IPS DF 6.9 (cell line): ENCODE results near the gene CCDC177.
"Not testable (repeated sequence)": the region's sequence is repeated elsewhere in the genome, so short reads cannot be mapped to it uniquely, and the experiment has no call there.

ENCODE experiments used
- DNase-seq: peaks from one replicate; pipeline ENCODE4 v3.0.0-alpha.2; 2013; ENCODE audit warnings: low read depth, low spot score
- H3K27ac ChIP-seq: one replicate; pipeline ENCODE4 v1.5.1; 2013; ENCODE audit warnings: low read length, control low read depth
- H3K27me3 ChIP-seq: 2 replicates; pipeline ENCODE4 v1.6.1; 2013; ENCODE audit warnings: mild to moderate bottlenecking, low read length; ENCODE audit not compliant: control insufficient read depth, insufficient read depth
- H3K36me3 ChIP-seq: 2 replicates; pipeline ENCODE4 v1.6.1; 2013; ENCODE audit warnings: low read length; ENCODE audit not compliant: control insufficient read depth, insufficient read depth
- H3K4me1 ChIP-seq: 2 replicates; pipeline ENCODE4 v1.6.1; 2013; ENCODE audit warnings: low read length; ENCODE audit not compliant: control insufficient read depth, insufficient read depth
- H3K4me3 ChIP-seq: 2 replicates; pipeline ENCODE4 v1.5.1; 2013; ENCODE audit warnings: mild to moderate bottlenecking, low read length
- H3K9me3 ChIP-seq: 2 replicates; pipeline ENCODE4 v1.6.1; 2013; ENCODE audit warnings: low read length, inconsistent platforms; ENCODE audit not compliant: control insufficient read depth, insufficient read depth
- WGBS: extraction: QIAGEN DNeasy Blood & Tissue Kit; methylation state at CpG from one replicate; pipeline ENCODE4 v1.1.7; 2013; ENCODE audit warnings: mixed read lengths, missing lambda C conversion rate; ENCODE audit not compliant: insufficient read length, insufficient coverage; 5-methylcytosine and 5-hydroxymethylcytosine counted together

The CCDC177 gene

GRCh38 chr14:69599431-69599830 is 24.8 kb upstream of the CCDC177 start:
- no CpG with 5 or more reads among the region's 5 CpGs for WGBS
- H3K36me3 ChIP-seq, H3K4me3 ChIP-seq, H3K27ac ChIP-seq, H3K27me3 ChIP-seq, H3K9me3 ChIP-seq, DNase-seq, H3K4me1 ChIP-seq: not testable (repeated sequence)

GRCh38 chr14:69595336-69595735 is 20.7 kb upstream of the CCDC177 start:
- no peaks in the 10 kb centered on the region for H3K36me3 ChIP-seq
- H3K4me1 ChIP-seq, result no peaks in the 10 kb centered on the region
- WGBS, result no CpG with 5 or more reads among the region's 5 CpGs
- no peaks in the 10 kb centered on the region for H3K9me3 ChIP-seq
- H3K27me3 ChIP-seq, result no peaks in the 10 kb centered on the region
- no peak for DNase-seq
- no peak overlapping the region for H3K27ac ChIP-seq
- H3K4me3 ChIP-seq, result no peak overlapping the region

- Histone ChIP-seq H3K27ac (no peak overlapping the region), H3K4me1 (no peaks in the 10 kb centered on the region), H3K27me3 (no peaks in the 10 kb centered on the region), H3K4me3 (no peak overlapping the region), H3K9me3 (no peaks in the 10 kb centered on the region), H3K36me3 (no peaks in the 10 kb centered on the region)
- DNase-seq, result no peak
- no CpG with 5 or more reads among the region's 6 CpGs for WGBS
These were observed 20.2 kb upstream of the CCDC177 start for GRCh38 chr14:69594846-69595245.

GRCh38 chr14:69593018-69593677 is 18.5 kb upstream of the CCDC177 start:
- Histone ChIP-seq H3K4me1 (no peaks in the 10 kb centered on the region; the same call in 1 of the 2 replicates), H3K4me3 (no peak overlapping the region), H3K27ac (no peak overlapping the region), H3K9me3 (no peaks in the 10 kb centered on the region), H3K36me3 (no peaks in the 10 kb centered on the region), H3K27me3 (no peaks in the 10 kb centered on the region)
- no CpG with 5 or more reads among the region's 6 CpGs for WGBS
- DNase-seq, result no peak

- DNase-seq, result no peak
- Histone ChIP-seq H3K4me1 (no peaks in the 10 kb centered on the region; the same call in 1 of the 2 replicates), H3K36me3 (no peaks in the 10 kb centered on the region), H3K9me3 (no peaks in the 10 kb centered on the region), H3K27ac (no peak overlapping the region), H3K27me3 (no peaks in the 10 kb centered on the region), H3K4me3 (no peak overlapping the region)
- no CpG with 5 or more reads among the region's 2 CpGs for WGBS
These were observed 16.6 kb upstream of the CCDC177 start for GRCh38 chr14:69591317-69591716.

- H3K9me3 ChIP-seq, result no peaks in the 10 kb centered on the region
- no peaks in the 10 kb centered on the region for H3K36me3 ChIP-seq
- no CpG with 5 or more reads among the region's 8 CpGs for WGBS
- H3K4me1 ChIP-seq, result no peaks in the 10 kb centered on the region; the same call in 1 of the 2 replicates
- no peak overlapping the region for H3K4me3 ChIP-seq
- no peaks in the 10 kb centered on the region for H3K27me3 ChIP-seq
- H3K27ac ChIP-seq, result no peak overlapping the region
- no peak for DNase-seq
These were observed 12.7 kb upstream of the CCDC177 start for GRCh38 chr14:69587389-69587788.

- WGBS, result no CpG with 5 or more reads among the region's 4 CpGs
- no peaks in the 10 kb centered on the region; the same call in 1 of the 2 replicates for H3K4me1 ChIP-seq
- DNase-seq, result no peak
- H3K27me3 ChIP-seq, result no peaks in the 10 kb centered on the region
- H3K4me3 ChIP-seq, result no peak overlapping the region
- H3K9me3 ChIP-seq, result no peaks in the 10 kb centered on the region
- no peak overlapping the region for H3K27ac ChIP-seq
- H3K36me3 ChIP-seq, result no peaks in the 10 kb centered on the region
These were observed 11.7 kb upstream of the CCDC177 start for GRCh38 chr14:69586404-69586803.

- no peak for DNase-seq
- Histone ChIP-seq H3K4me1 (peaks cover 2% of the 10 kb centered on the region; the same call in 1 of the 2 replicates), H3K9me3 (no peaks in the 10 kb centered on the region), H3K27me3 (no peaks in the 10 kb centered on the region), H3K27ac (no peak overlapping the region), H3K36me3 (no peaks in the 10 kb centered on the region), H3K4me3 (no peak overlapping the region)
- WGBS, result no CpG with 5 or more reads among the region's 1 CpG
These were observed 9.7 kb upstream of the CCDC177 start for GRCh38 chr14:69584389-69584788.

GRCh38 chr14:69582829-69583228 is 8.2 kb upstream of the CCDC177 start:
- DNase-seq, result no peak
- 0 out of 2 replicates have a peak, but pooled peaks cover 2% of the 10 kb centered on the region for H3K4me1 ChIP-seq
- H3K36me3 ChIP-seq, result no peaks in the 10 kb centered on the region
- no peaks in the 10 kb centered on the region for H3K27me3 ChIP-seq
- no peak overlapping the region for H3K27ac ChIP-seq
- WGBS, result no CpG with 5 or more reads among the region's 4 CpGs
- no peak overlapping the region for H3K4me3 ChIP-seq
- H3K9me3 ChIP-seq, result no peaks in the 10 kb centered on the region

- H3K27ac ChIP-seq, result no peak overlapping the region
- 0 out of 2 replicates have a peak, but pooled peaks cover 2% of the 10 kb centered on the region for H3K4me1 ChIP-seq
- H3K36me3 ChIP-seq, result no peaks in the 10 kb centered on the region
- no peaks in the 10 kb centered on the region for H3K9me3 ChIP-seq
- H3K4me3 ChIP-seq, result no peak overlapping the region
- DNase-seq, result no peak
- WGBS, result no CpG with 5 or more reads among the region's 1 CpG
- H3K27me3 ChIP-seq, result no peaks in the 10 kb centered on the region
These were observed 7.5 kb upstream of the CCDC177 start for GRCh38 chr14:69582212-69582611.

GRCh38 chr14:69581316-69581935 is 6.8 kb upstream of the CCDC177 start:
- no peak for DNase-seq
- WGBS, result no CpG with 5 or more reads among the region's 7 CpGs

More at GRCh38 chr14:69581316-69581935, 6.8 kb upstream of the CCDC177 start:
- 0 out of 2 replicates have a peak, but pooled peaks cover 2% of the 10 kb centered on the region for H3K4me1 ChIP-seq
- no peak overlapping the region for H3K4me3 ChIP-seq
- H3K36me3 ChIP-seq, result no peaks in the 10 kb centered on the region
- no peaks in the 10 kb centered on the region for H3K9me3 ChIP-seq
- H3K27ac ChIP-seq, result no peak overlapping the region
- H3K27me3 ChIP-seq, result no peaks in the 10 kb centered on the region
